Liver (tissue), 3 donors: ENCODE results near the gene CNTLN.

Experiments
- FOXA1 ChIP-seq: IDR thresholded peaks from 2 replicates; pipeline ENCODE4 v1.6.1; 2016; ENCODE audit warnings: antibody characterized with exemption
- FOXA2 ChIP-seq: IDR thresholded peaks from 2 replicates; pipeline ENCODE4 v1.6.1; 2016; ENCODE audit warnings: antibody characterized with exemption
- JUND ChIP-seq, 2 donors: IDR thresholded peaks; 2 replicates each; pipeline ENCODE4 v1.6.1; 2016; ENCODE audit warnings: antibody characterized with exemption in 2 of 2
- RAD21 ChIP-seq, 2 donors: IDR thresholded peaks; 2 replicates each; pipeline ENCODE4 v1.6.1; 2016; ENCODE audit warnings: antibody characterized with exemption in 2 of 2, mild to moderate bottlenecking in 2 of 2
- SP1 ChIP-seq: IDR thresholded peaks from 2 replicates; pipeline ENCODE4 v1.6.1; 2018; ENCODE audit warnings: antibody characterized with exemption, mild to moderate bottlenecking
- TAF1 ChIP-seq: conservative IDR thresholded peaks from 2 replicates; pipeline ENCODE4 v1.6.1; 2016; ENCODE audit warnings: antibody characterized with exemption, mild to moderate bottlenecking
- TF ChIP-seq, protein P1 (sequence below): fragments of 150-350 bp; IDR thresholded peaks from 2 replicates; pipeline ENCODE4 v1.5.1; 2017; ENCODE audit warnings: improper control_type of control experiment, low read depth, low read length; ENCODE audit not compliant: missing input control
- TF ChIP-seq, protein P2 (sequence below): IDR thresholded peaks from 2 replicates; pipeline ENCODE4 v1.6.1; 2016; ENCODE audit warnings: antibody characterized with exemption, mild to moderate bottlenecking
- TF ChIP-seq, protein P3 (sequence below): IDR thresholded peaks from 2 replicates; pipeline ENCODE4 v1.6.1; 2016; ENCODE audit warnings: antibody characterized with exemption
- TF ChIP-seq, protein P4 (sequence below): IDR thresholded peaks from 2 replicates; pipeline ENCODE4 v1.6.1; 2016; ENCODE audit warnings: antibody characterized with exemption
- TF ChIP-seq, protein P5 (sequence below): IDR thresholded peaks from 2 replicates; pipeline ENCODE4 v1.6.1; 2016; ENCODE audit warnings: antibody characterized with exemption
- donor health status: healthy.
- donor health status: healthy.

DNA sequence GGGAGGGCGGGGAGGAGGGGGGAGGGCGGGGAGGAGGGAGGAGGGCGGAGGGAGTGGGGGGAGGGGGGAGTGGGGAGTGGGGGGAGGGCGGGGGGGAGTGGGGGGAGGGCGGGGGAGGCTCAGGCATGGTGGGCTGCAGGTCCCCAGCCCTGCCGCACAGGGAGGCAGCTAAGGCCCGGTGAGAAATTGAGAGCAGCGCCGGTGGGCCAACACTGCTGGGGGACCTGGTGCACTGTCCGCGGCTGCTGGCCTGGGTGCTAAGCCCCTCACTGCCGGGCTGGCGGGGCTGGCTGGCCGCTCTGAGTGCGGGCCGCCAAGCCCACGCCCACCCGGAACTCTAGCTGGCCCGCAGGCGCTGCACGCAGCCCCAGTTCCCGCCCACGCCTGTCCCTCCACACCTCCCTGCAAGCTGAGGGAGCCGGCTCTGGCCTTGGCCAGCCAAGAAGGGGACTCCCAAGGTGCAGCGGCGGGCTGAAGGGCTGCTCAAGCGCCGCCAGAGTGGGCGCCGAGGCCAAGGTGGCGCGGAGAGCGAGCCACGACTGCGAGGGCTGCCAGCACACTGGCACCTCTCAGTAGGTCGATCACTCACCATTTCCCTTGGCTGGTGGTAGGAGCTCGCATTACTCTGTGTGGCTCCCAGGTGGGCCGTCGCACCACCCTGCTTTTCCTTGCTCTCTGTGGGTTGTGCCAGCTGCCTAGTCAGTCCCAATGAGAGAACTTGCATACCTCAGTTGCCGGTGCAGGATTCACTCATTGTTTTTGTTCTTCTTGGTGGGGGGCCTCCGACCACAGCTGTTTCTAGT is 160.2 kb downstream of the CNTLN start:
- TF ChIP-seq, protein P1, sequence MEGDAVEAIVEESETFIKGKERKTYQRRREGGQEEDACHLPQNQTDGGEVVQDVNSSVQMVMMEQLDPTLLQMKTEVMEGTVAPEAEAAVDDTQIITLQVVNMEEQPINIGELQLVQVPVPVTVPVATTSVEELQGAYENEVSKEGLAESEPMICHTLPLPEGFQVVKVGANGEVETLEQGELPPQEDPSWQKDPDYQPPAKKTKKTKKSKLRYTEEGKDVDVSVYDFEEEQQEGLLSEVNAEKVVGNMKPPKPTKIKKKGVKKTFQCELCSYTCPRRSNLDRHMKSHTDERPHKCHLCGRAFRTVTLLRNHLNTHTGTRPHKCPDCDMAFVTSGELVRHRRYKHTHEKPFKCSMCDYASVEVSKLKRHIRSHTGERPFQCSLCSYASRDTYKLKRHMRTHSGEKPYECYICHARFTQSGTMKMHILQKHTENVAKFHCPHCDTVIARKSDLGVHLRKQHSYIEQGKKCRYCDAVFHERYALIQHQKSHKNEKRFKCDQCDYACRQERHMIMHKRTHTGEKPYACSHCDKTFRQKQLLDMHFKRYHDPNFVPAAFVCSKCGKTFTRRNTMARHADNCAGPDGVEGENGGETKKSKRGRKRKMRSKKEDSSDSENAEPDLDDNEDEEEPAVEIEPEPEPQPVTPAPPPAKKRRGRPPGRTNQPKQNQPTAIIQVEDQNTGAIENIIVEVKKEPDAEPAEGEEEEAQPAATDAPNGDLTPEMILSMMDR = no peak
- no peak for TF ChIP-seq TAF1
- TF ChIP-seq, protein P2, sequence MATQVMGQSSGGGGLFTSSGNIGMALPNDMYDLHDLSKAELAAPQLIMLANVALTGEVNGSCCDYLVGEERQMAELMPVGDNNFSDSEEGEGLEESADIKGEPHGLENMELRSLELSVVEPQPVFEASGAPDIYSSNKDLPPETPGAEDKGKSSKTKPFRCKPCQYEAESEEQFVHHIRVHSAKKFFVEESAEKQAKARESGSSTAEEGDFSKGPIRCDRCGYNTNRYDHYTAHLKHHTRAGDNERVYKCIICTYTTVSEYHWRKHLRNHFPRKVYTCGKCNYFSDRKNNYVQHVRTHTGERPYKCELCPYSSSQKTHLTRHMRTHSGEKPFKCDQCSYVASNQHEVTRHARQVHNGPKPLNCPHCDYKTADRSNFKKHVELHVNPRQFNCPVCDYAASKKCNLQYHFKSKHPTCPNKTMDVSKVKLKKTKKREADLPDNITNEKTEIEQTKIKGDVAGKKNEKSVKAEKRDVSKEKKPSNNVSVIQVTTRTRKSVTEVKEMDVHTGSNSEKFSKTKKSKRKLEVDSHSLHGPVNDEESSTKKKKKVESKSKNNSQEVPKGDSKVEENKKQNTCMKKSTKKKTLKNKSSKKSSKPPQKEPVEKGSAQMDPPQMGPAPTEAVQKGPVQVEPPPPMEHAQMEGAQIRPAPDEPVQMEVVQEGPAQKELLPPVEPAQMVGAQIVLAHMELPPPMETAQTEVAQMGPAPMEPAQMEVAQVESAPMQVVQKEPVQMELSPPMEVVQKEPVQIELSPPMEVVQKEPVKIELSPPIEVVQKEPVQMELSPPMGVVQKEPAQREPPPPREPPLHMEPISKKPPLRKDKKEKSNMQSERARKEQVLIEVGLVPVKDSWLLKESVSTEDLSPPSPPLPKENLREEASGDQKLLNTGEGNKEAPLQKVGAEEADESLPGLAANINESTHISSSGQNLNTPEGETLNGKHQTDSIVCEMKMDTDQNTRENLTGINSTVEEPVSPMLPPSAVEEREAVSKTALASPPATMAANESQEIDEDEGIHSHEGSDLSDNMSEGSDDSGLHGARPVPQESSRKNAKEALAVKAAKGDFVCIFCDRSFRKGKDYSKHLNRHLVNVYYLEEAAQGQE = no peak
- no peak for TF ChIP-seq RAD21 (IDR thresholded peaks at IDR 0.05)
- TF ChIP-seq, protein P3, sequence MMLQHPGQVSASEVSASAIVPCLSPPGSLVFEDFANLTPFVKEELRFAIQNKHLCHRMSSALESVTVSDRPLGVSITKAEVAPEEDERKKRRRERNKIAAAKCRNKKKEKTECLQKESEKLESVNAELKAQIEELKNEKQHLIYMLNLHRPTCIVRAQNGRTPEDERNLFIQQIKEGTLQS = no peak
- TF ChIP-seq, protein P4, sequence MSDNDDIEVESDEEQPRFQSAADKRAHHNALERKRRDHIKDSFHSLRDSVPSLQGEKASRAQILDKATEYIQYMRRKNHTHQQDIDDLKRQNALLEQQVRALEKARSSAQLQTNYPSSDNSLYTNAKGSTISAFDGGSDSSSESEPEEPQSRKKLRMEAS = no peak
- TF ChIP-seq, protein P5, sequence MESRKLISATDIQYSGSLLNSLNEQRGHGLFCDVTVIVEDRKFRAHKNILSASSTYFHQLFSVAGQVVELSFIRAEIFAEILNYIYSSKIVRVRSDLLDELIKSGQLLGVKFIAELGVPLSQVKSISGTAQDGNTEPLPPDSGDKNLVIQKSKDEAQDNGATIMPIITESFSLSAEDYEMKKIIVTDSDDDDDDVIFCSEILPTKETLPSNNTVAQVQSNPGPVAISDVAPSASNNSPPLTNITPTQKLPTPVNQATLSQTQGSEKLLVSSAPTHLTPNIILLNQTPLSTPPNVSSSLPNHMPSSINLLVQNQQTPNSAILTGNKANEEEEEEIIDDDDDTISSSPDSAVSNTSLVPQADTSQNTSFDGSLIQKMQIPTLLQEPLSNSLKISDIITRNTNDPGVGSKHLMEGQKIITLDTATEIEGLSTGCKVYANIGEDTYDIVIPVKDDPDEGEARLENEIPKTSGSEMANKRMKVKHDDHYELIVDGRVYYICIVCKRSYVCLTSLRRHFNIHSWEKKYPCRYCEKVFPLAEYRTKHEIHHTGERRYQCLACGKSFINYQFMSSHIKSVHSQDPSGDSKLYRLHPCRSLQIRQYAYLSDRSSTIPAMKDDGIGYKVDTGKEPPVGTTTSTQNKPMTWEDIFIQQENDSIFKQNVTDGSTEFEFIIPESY = no peak
- no peak for TF ChIP-seq SP1
- TF ChIP-seq FOXA1 = no peak
- no peak for TF ChIP-seq JUND (IDR thresholded peaks at IDR 0.05)
- TF ChIP-seq FOXA2 = no peak
